Activated CD4-positive, alpha-beta T cell treated with anti-CD3 and anti-CD28 coated beads for 24 hours (primary cell): Measurements from ENCODE around the gene SCN8A.

Experiments
- DNase-seq, 2 donors: peaks; one replicate each; pipeline ENCODE4 v3.0.0-alpha.2; 2020; ENCODE audit warnings: low read depth in 2 of 2

SCN8A gene

GRCh38 chr12:51850081-51850964 is 259.3 kb downstream of the SCN8A start:
- no peak for DNase-seq

GRCh38 chr12:51850965-51851299 is 259.9 kb downstream of the SCN8A start:
- no peak for DNase-seq

- DNase-seq = no peak
These were observed 260.5 kb downstream of the SCN8A start for GRCh38 chr12:51851413-51852124.

GRCh38 chr12:51852404-51853137 is 261.5 kb downstream of the SCN8A start:
- no peak for DNase-seq

- DNase-seq = no peak
These were observed 264.8 kb downstream of the SCN8A start for GRCh38 chr12:51855586-51856428.

- no peak for DNase-seq
These were observed 270.0 kb downstream of the SCN8A start for GRCh38 chr12:51860986-51861385.
